ENCODE results near the gene ZSCAN4. TPM values are rescaled to one million over a fixed set of nuclear protein-coding genes. Genes with fewer than 3 reads are reported as not detected.
A peak's percentile ranks its signal among the peaks of the same experiment; 100 is the strongest.

The ZSCAN4 gene
- total RNA-seq, 1 experiment from 2014 or later: not detected

DNA sequence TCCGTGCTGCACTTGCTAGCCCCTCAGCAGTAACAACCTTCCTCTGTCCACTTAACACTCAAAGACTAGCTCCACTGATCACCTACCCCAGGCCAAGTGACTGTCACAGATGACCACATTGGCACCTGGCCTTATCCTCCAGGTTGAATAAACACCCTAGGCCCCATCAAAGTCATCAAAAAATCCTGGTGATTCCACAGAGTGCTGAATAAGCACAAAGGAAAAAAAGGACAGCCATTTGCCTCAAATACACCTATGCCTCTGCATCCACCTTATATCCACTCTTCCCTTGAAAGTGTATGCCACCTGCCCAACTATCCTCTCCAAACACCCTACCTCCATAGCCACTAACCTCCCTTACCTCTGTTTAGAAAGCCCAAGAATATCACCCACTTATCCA lies 37.6 kb downstream of the ZSCAN4 start:
- Histone ChIP-seq H3K56ac (ENCODE audit: insufficient read length, low read depth, low read length) (no peak overlapping the region), H2BK12ac (ENCODE audit: insufficient read length, low read depth, low read length) (no peak overlapping the region), H4K8ac (replicated peaks; ENCODE audit: insufficient read length, low read depth, low read length) (no peak overlapping the region), H3K79me1 (ENCODE audit: insufficient read depth, low read depth, low read length, poor library complexity, severe bottlenecking) (no peaks in the 10 kb centered on the region), H3K18ac (ENCODE audit: insufficient read length, low read depth, low read length) (no peak overlapping the region), H3K79me2 (ENCODE audit: insufficient read depth, low read length) (peaks cover 21% of the 10 kb centered on the region; the same call in 1 of the 2 replicates), H4K91ac (ENCODE audit: insufficient read length, low read depth, low read length) (no peak overlapping the region), H3K27me3 (ENCODE audit: insufficient read depth, low read length) (no peaks in the 10 kb centered on the region), H2BK120ac (ENCODE audit: low read depth, low read length, poor library complexity, severe bottlenecking) (no peak overlapping the region), H4K20me1 (ENCODE audit: control insufficient read depth, insufficient read depth, insufficient read length) (no peaks in the 10 kb centered on the region), H2AK5ac (ENCODE audit: insufficient read length, low read length) (no peak overlapping the region), H3K14ac (ENCODE audit: insufficient read depth, low read length) (no peak overlapping the region), H3K9ac (ENCODE audit: extremely low read depth, insufficient read length, low read length) (no peak overlapping the region), H3K27ac (ENCODE audit: insufficient read length, low read depth, low read length) (no peak overlapping the region), H2BK5ac (ENCODE audit: insufficient read length, low read length) (no peak overlapping the region), H3K23ac (ENCODE audit: insufficient read length, low read depth, low read length) (no peak overlapping the region), H3K23me2 (ENCODE audit: insufficient read length, low read depth, low read length, poor library complexity, severe bottlenecking) (peaks cover 8% of the 10 kb centered on the region), H2BK15ac (ENCODE audit: low read depth, low read length) (no peak overlapping the region), H3K4ac (ENCODE audit: low read depth, low read length) (no peak overlapping the region), H2AFZ (ENCODE audit: low read length) (no peak overlapping the region), H3K4me1 (ENCODE audit: insufficient read depth, low read length) (peaks cover 9% of the 10 kb centered on the region; the same call in 1 of the 2 replicates), H2BK20ac (ENCODE audit: low read depth, low read length, poor library complexity, severe bottlenecking) (no peak overlapping the region), H3T11ph (ENCODE audit: low read length) (no peak overlapping the region), H4K5ac (ENCODE audit: insufficient read length, low read depth, low read length) (no peak overlapping the region), H3K9me3 (ENCODE audit: control insufficient read depth, low read depth, low read length) (peaks cover 13% of the 10 kb centered on the region), H3K4me2 (ENCODE audit: insufficient read depth, insufficient read length, low read length) (no peak overlapping the region)
- DNase-seq: no peak
- Mint-ChIP-seq H3K36me3 (ENCODE audit: insufficient read depth in 1 of 3, low read depth in 3 of 3) (peaks cover 60 to 69% (median 62%) of the 10 kb centered on the region in 3 experiments), H3K9me3 (peaks cover 14 to 20% of the 10 kb centered on the region in 2 experiments), H3K27ac (peak overlapping the region in 1 of 3 experiments; percentile 7; a peak in 2 of 7 replicates), H3K4me3 (peak overlapping the region in 1 of 2 experiments; percentile 2; a peak in 2 of 5 replicates), H3K4me1 (peaks cover 53 to 60% of the 10 kb centered on the region in 2 experiments), H3K27me3 (ENCODE audit: low read depth) (no peaks in the 10 kb centered on the region; the same call in 1 of the 2 replicates)
- TF ChIP-seq CTCF (conservative IDR thresholded peaks at IDR 0.05): no peak
- WGBS (ENCODE audit: extremely low coverage, insufficient read length, low lambda C conversion rate): no CpG with 5 or more reads among the region's 1 CpG

Data from H9 (cell line).